Nephron (organoid): Measurements from ENCODE around the gene KCNQ5.

Source experiments
- H3K27ac Mint-ChIP-seq, 3 experiments: 2 replicates each; pipeline ENCODE4 v1.8.0; 2020; ENCODE audit warnings: mixed read lengths in 3 of 3, mild to moderate bottlenecking in 2 of 3, moderate library complexity in 1 of 3
- H3K27me3 Mint-ChIP-seq: 2 replicates; pipeline ENCODE4 v1.8.0; 2021; ENCODE audit warnings: low read depth, mild to moderate bottlenecking, moderate library complexity, mixed read lengths
- H3K36me3 Mint-ChIP-seq: 2 replicates; pipeline ENCODE4 v1.8.0; 2020; ENCODE audit warnings: low read depth, mixed read lengths
- H3K4me1 Mint-ChIP-seq: 2 replicates; pipeline ENCODE4 v1.8.0; 2020; ENCODE audit warnings: mixed read lengths
- H3K4me3 Mint-ChIP-seq, 3 experiments: 2 replicates each; pipeline ENCODE4 v1.8.0; 2020; ENCODE audit warnings: mild to moderate bottlenecking in 3 of 3, mixed read lengths in 3 of 3, moderate library complexity in 2 of 3
- H3K9me3 Mint-ChIP-seq: 2 replicates; pipeline ENCODE4 v1.8.0; 2020; ENCODE audit warnings: mixed read lengths
- CTCF ChIP-seq, 3 experiments: fragments of 200-600 bp; sonication (generic); IDR thresholded peaks; one replicate each; pipeline ENCODE4 v1.5.0; 2021; ENCODE audit warnings: antibody characterized with exemption in 3 of 3; ENCODE audit not compliant: unreplicated experiment in 3 of 3

KCNQ5 gene

GRCh38 chr6:72657407-72658197, 35.7 kb downstream of the KCNQ5 start:
- no peak overlapping the region for H3K4me3 Mint-ChIP-seq

DNA sequence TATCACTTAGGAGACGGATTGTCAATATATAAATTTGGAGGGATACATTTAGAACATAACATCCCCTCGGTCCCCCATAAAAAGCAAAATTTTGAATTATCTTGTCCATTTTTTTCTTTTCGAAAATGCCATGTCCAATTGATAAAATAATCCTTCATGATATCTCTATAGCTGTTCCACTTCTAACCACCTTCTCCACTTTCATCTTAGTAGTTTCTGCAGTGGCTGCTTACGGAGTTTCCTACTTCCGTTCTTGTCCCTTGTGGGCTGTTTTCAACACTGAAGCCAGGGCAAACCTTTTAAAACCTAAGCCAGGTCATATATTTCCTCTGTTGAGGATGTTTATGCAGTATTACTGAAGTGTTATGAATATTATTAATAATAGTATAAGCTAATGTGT, 37.9 kb downstream of the KCNQ5 start:
- no peaks in the 10 kb centered on the region for H3K27me3 Mint-ChIP-seq
- no peak overlapping the region for H3K27ac Mint-ChIP-seq
- no peak overlapping the region for H3K4me3 Mint-ChIP-seq
- no peaks in the 10 kb centered on the region for H3K4me1 Mint-ChIP-seq
- H3K36me3 Mint-ChIP-seq = no peaks in the 10 kb centered on the region
- H3K9me3 Mint-ChIP-seq = no peaks in the 10 kb centered on the region
- no peak for TF ChIP-seq CTCF (IDR thresholded peaks at IDR 0.05; ENCODE audit: unreplicated experiment in 3 of 3)

More at GRCh38 chr6:72657407-72658197, 35.7 kb downstream of the KCNQ5 start:
- Mint-ChIP-seq H3K27ac (no peak overlapping the region), H3K4me1 (no peaks in the 10 kb centered on the region), H3K27me3 (no peaks in the 10 kb centered on the region), H3K9me3 (no peaks in the 10 kb centered on the region), H3K36me3 (no peaks in the 10 kb centered on the region)
- no peak for TF ChIP-seq CTCF (IDR thresholded peaks at IDR 0.05; ENCODE audit: unreplicated experiment in 3 of 3)

DNA sequence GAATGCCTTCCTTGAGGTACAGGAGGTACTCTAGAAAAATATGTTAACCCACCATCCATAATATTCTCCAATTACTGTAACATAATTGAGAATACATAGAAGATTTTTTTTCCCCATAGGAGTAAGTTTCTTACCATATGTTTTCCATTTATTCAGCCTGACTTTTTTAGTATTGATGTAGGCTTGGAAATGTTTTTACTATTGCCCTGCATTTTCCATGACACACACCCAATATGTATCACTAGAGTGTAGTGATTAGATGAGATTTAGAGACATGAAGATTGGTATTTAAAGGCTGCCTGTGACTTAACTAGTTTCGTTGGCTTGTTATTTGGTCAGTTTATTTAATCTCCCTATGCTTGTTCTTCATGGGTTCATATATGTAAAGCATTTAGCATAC, 39.5 kb downstream of the KCNQ5 start:
- TF ChIP-seq CTCF (IDR thresholded peaks at IDR 0.05; ENCODE audit: unreplicated experiment in 3 of 3) = no peak
- Mint-ChIP-seq H3K36me3 (no peaks in the 10 kb centered on the region), H3K4me1 (no peaks in the 10 kb centered on the region), H3K9me3 (no peaks in the 10 kb centered on the region), H3K4me3 (no peak overlapping the region), H3K27me3 (no peaks in the 10 kb centered on the region), H3K27ac (no peak overlapping the region)

DNA sequence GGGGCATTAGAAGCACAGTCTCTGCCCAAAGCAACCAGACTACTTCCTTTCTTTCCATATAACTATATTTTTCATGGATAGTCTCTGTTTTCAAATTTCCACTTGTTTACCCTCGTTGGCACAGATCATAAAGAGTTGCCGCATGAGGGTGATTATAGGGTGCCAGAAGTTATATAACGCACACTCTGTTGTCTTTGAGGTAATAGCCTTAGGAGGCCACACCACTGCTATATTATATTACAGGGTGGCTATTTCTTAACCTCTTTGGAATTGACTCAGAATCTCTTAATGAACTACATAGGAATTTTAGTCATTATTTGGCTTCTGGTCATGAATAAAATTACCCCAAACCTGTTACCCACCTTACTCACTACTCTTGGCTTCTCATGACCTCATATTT, 43.7 kb downstream of the KCNQ5 start:
- Mint-ChIP-seq H3K4me1 (no peaks in the 10 kb centered on the region), H3K27me3 (no peaks in the 10 kb centered on the region), H3K9me3 (no peaks in the 10 kb centered on the region), H3K4me3 (no peak overlapping the region), H3K36me3 (no peaks in the 10 kb centered on the region), H3K27ac (no peak overlapping the region)
- no peak for TF ChIP-seq CTCF (IDR thresholded peaks at IDR 0.05; ENCODE audit: unreplicated experiment in 3 of 3)

- H3K9me3 Mint-ChIP-seq = no peaks in the 10 kb centered on the region
- no peak for TF ChIP-seq CTCF (IDR thresholded peaks at IDR 0.05; ENCODE audit: unreplicated experiment in 3 of 3)
- H3K36me3 Mint-ChIP-seq = no peaks in the 10 kb centered on the region
- no peak overlapping the region for H3K27ac Mint-ChIP-seq
- no peaks in the 10 kb centered on the region for H3K27me3 Mint-ChIP-seq
- H3K4me3 Mint-ChIP-seq = no peak overlapping the region
- no peaks in the 10 kb centered on the region for H3K4me1 Mint-ChIP-seq
Measured at GRCh38 chr6:72669324-72669723, 47.5 kb downstream of the KCNQ5 start.

- Mint-ChIP-seq H3K36me3 (no peaks in the 10 kb centered on the region), H3K4me3 (no peak overlapping the region), H3K9me3 (no peaks in the 10 kb centered on the region)
Measured at GRCh38 chr6:72672906-72673305, 51.0 kb downstream of the KCNQ5 start.

More at GRCh38 chr6:72672906-72673305, 51.0 kb downstream of the KCNQ5 start:
- no peaks in the 10 kb centered on the region for H3K27me3 Mint-ChIP-seq
- no peak overlapping the region for H3K27ac Mint-ChIP-seq
- H3K4me1 Mint-ChIP-seq = no peaks in the 10 kb centered on the region
- TF ChIP-seq CTCF (IDR thresholded peaks at IDR 0.05; ENCODE audit: unreplicated experiment in 3 of 3) = no peak
